ENCODE results near the gene GRK3.
"Not testable (repeated sequence)": the region's sequence is repeated elsewhere in the genome, so short reads cannot be mapped to it uniquely, and the experiment has no call there.

The GRK3 gene

DNA sequence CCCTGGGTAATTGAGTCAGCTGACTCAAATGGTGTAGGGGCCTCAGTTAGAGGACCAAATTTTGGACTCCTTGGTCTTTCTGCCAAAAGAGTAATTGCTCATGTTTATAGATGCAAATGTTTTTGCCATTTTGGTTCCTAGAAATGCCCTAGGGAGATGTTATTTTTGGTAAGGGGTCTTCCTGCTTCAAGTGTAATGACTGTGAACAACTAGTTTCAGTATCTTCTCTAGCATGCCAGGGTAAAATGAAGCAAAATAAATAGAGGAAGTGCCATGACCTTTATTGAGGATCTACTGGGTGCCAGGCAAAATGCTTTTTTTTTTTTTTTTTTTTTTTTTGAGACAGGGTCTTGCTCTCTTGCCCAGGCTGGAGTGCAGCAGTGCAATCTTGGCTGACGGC, 2.5 kb upstream of the GRK3 start:
- Mint-ChIP-seq H3K4me3 (peak overlapping the region; percentile 20), H3K4me1 (ENCODE audit: low read depth) (peaks cover 49% of the 10 kb centered on the region)
- H3K36me3 Mint-ChIP-seq (ENCODE audit: low read depth); H3K27ac Mint-ChIP-seq; H3K9me3 Mint-ChIP-seq; H3K27me3 Mint-ChIP-seq: not testable (repeated sequence)

DNA sequence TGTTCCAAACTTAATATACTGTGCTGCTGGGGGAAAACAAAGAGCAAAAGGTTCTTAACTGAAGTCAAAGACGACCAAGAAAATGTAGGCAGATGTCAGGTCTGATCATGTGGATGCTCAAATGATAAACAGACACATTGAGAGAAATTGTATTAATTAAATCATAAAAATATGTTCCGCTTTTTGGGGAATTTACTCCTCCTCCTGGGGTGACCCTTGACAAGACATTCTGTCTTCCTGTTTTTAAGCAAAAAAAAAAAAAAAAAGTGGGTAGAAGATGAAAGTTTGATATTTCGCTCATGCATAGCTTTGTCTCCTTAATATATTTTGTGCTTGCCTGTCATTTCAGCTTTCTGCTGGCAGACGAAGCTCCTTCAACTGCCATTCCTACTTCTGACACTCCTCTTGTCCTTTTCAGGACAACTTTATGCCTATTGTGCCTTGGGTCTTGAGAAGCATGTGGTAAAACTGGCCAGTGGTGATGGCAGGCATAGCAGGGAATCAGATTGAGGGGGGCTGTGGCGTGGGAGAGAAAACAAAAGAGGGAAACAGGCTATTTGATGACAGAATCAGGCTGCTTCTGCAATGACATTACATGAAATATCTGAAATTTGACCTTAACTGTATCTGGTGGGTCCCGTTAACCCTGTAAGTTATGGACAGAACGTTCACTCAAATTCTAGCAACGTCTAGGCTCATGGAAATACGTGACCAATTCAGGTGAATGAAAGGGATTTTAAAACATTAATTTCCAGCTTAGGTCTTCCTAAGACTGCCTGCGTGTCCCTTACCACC, 1.3 kb upstream of the GRK3 start:
- not testable (repeated sequence) for H3K9me3 Mint-ChIP-seq; H3K27me3 Mint-ChIP-seq; H3K36me3 Mint-ChIP-seq (ENCODE audit: low read depth)
- Mint-ChIP-seq H3K4me3 (peak overlapping the region; percentile 79), H3K27ac (peak overlapping the region; percentile 89), H3K4me1 (ENCODE audit: low read depth) (peaks cover 59% of the 10 kb centered on the region)

DNA sequence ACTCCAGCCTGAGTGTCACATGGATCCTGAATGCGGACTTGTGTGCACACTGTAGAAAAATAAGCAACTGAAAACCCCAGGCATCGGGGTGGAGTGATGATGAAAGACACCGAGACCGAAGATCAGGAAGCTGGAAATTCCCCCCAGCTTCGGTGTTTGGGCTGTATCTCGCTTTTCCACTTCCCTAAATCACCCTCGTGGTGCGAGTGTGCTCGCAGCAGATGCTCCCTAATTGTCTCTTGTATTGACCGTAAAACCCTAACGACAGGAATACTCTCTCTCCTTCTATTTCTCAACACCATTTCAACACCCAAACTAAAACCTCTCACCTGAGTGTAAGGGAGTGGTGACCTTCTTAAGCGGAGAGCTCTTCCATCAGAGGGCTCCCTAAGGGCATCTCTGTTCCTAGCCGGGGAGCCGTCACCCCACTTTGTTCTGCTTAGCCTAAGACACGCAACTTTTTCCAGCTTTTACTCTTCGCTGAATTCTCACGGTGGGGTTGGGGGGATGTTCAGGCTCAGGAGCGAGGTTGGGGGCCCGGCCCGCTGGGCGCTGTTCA, 635 bp upstream of the GRK3 start:
- Mint-ChIP-seq H3K4me3 (peak overlapping the region; percentile 79), H3K27ac (peak overlapping the region; percentile 89), H3K9me3 (no peaks in the 10 kb centered on the region), H3K36me3 (ENCODE audit: low read depth) (no peaks in the 10 kb centered on the region), H3K27me3 (peaks cover 6% of the 10 kb centered on the region), H3K4me1 (ENCODE audit: low read depth) (peaks cover 59% of the 10 kb centered on the region)

DNA sequence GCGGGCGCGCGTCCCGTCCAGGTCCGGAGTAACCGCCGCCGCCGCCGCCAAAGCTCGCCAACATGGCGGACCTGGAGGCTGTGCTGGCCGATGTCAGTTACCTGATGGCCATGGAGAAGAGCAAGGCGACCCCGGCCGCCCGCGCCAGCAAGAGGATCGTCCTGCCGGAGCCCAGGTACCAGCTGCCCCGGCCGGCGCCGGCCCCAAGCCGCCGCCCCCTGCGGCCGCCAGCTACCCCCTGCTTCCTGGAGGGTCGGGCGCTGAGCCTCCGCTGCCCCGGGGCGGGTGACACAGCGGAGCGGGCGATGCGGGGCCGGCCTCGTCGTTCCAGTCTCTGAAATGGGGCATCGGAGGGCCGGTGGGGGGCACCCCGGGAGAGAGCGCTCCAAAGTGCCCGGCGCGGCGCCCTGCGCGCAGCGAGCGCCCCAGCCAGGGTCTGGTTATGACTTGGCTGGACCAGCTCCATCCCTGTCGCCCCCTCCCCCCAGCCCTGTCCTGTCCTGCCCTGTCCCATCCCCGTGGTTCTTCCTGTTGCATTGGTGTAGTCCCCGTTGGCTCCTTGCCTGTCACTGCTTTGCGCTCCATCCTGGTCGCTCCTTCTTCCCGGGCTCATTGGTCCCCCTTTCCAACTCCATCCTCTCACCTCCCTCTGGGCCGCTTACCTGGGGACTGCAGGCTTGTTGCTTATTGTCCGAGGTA, 653 bp downstream of the GRK3 start:
- Mint-ChIP-seq H3K4me3 (peak overlapping the region; percentile 92), H3K4me1 (ENCODE audit: low read depth) (peaks cover 59% of the 10 kb centered on the region), H3K27ac (peak overlapping the region; percentile 78), H3K36me3 (ENCODE audit: low read depth) (no peaks in the 10 kb centered on the region), H3K9me3 (no peaks in the 10 kb centered on the region), H3K27me3 (peaks cover 6% of the 10 kb centered on the region)

DNA sequence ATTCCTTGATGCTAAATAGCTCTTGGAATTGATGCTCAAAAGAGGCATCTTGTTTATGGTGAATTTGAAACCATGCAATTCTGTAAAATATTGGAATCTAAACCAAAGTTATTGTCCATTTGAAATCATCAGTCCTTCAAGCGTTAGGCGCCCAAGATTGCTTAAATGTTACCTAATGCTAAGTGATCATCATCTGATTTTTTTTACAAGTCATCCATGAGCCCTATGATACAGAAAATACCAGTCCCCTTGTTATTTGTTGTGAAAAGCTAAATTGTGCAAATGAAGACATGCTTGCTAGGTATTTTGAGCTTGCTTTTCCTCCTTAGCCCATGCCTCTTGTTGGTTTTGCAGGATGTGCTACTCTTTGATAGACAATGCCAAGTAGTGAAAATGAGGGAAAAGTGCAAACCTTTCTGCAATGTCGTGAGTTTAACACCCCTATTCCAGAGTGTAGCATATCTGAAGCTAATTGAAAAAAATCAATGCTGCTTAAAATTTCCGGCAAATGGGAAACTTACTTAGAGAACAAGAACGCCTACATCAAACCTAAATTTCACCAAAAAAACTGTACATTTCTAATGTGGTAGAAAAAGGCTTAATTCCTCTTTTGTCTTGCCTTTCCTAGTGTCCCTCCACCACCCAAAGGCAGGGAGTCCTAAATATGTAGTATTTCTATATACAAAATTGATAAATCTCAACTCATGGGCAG, 1.9 kb downstream of the GRK3 start:
- no peaks in the 10 kb centered on the region for H3K9me3 Mint-ChIP-seq
- no peak overlapping the region for H3K27ac Mint-ChIP-seq
- H3K27me3 Mint-ChIP-seq = peaks cover 6% of the 10 kb centered on the region
- H3K4me3 Mint-ChIP-seq = peak overlapping the region; percentile 92
- H3K4me1 Mint-ChIP-seq (ENCODE audit: low read depth) = peaks cover 55% of the 10 kb centered on the region
- H3K36me3 Mint-ChIP-seq (ENCODE audit: low read depth) = no peaks in the 10 kb centered on the region

DNA sequence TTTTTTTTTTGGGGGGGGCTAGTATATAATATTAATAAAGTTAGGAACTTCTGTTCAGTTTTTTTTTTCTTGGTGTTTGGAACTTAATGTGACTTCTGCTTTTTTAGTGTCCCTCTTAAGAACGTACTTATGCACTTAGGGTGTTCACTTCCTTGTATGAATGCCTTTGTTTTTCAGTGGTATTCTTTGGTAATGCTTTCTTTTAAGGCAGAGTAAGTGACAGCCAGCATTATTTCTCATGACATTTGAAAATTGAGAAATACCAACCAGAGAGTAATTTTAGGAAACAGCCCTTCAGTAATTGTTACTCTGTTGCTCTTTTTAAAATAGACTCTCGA, 2.4 kb downstream of the GRK3 start:
- Mint-ChIP-seq H3K36me3 (ENCODE audit: low read depth) (no peaks in the 10 kb centered on the region), H3K4me3 (peak overlapping the region; percentile 92), H3K4me1 (ENCODE audit: low read depth) (peaks cover 50% of the 10 kb centered on the region), H3K27me3 (peaks cover 6% of the 10 kb centered on the region), H3K9me3 (no peaks in the 10 kb centered on the region), H3K27ac (no peak overlapping the region)

DNA sequence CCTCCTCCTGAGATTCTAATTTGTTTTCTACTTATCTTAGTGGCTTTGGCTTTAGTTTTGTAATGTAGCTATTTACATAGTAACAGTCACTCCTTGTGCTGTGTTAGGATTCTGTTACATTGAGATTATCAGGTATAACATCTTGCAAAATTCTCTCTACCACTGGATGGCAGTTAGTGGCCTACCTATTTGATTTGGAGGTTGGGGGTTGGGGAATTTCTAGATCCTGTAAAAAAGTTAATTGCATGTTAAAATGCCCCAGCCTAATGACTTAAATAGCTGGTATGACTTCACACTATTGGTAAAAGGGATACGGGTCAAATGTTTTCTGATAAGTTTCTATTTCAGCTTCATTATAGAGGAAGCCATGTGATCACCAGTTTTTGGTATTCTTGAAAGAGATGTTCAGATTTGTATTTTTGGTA, 2.8 kb downstream of the GRK3 start:
- H3K27me3 Mint-ChIP-seq = peaks cover 6% of the 10 kb centered on the region
- peak overlapping the region; percentile 92 for H3K4me3 Mint-ChIP-seq
- peaks cover 3% of the 10 kb centered on the region for H3K36me3 Mint-ChIP-seq (ENCODE audit: low read depth)
- H3K9me3 Mint-ChIP-seq = no peaks in the 10 kb centered on the region
- H3K4me1 Mint-ChIP-seq (ENCODE audit: low read depth) = peaks cover 46% of the 10 kb centered on the region
- peak overlapping the region; percentile 22 for H3K27ac Mint-ChIP-seq

DNA sequence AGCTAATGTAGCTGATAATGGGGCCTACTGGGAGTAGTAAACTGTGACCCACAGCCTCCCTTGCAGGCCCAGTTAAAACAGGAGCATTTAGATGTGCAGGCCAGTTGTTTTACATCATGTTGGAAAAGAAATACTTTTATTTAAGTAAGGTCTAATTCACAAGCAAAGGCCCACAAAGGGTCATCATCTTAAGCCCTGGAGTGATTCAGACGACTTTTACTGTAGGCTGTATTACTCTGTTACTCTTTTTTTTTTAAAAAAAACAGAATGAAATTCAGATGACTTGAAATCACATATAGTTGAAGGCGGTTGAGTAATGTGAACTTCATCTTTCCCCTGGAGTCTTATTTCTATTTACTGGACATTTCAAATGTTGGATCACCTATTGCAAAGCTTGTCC, 3.6 kb downstream of the GRK3 start:
- not testable (repeated sequence) for H3K4me3 Mint-ChIP-seq; H3K36me3 Mint-ChIP-seq (ENCODE audit: low read depth); H3K27ac Mint-ChIP-seq; H3K9me3 Mint-ChIP-seq; H3K27me3 Mint-ChIP-seq
- peaks cover 46% of the 10 kb centered on the region for H3K4me1 Mint-ChIP-seq (ENCODE audit: low read depth)

DNA sequence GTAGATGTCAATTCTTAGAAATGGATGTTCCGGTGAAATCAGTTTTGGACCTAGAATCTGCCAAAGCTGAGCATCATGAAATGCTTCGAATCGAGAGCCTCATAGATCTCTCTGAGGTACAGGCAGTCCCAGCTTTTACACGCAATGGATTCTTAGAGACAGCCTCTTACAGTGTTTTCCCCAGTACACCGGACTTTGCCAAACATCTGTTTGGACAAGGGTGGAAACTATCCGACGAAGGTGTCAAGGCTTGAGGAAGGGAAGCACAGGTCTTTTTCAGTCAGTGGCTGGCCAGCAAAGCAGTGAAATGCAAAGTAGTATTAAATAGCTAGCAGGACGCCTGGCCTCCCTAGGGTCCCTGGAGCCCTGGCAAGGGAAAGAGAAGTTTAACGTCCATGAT, 4.9 kb downstream of the GRK3 start:
- Mint-ChIP-seq H3K4me3 (no peak overlapping the region), H3K36me3 (ENCODE audit: low read depth) (peaks cover 7% of the 10 kb centered on the region), H3K27ac (no peak overlapping the region), H3K9me3 (no peaks in the 10 kb centered on the region), H3K27me3 (peaks cover 6% of the 10 kb centered on the region), H3K4me1 (ENCODE audit: low read depth) (peaks cover 38% of the 10 kb centered on the region)

DNA sequence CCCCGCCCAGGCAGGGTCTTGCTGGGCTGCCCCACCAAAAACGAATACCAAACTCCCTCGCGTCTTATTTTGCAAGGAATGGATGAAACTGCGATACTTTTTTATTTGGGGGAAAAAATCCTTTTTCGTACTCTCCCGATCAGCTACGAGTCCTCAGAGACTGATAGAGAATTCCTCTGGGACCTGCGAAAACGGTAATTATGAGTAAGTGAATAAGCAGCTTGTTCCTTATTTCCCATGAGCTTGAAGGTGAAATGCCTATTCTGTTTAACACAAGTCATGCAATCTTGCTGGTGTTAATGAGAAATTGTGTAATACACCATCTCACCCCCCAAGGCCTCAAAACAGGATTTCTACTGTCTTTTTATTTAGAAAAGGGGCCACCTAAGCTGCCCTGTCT, 5.5 kb downstream of the GRK3 start:
- H3K27ac Mint-ChIP-seq = no peak overlapping the region
- peaks cover 38% of the 10 kb centered on the region for H3K4me1 Mint-ChIP-seq (ENCODE audit: low read depth)
- H3K36me3 Mint-ChIP-seq (ENCODE audit: low read depth) = peaks cover 7% of the 10 kb centered on the region
- H3K4me3 Mint-ChIP-seq = no peak overlapping the region
- H3K27me3 Mint-ChIP-seq = peaks cover 6% of the 10 kb centered on the region
- no peaks in the 10 kb centered on the region for H3K9me3 Mint-ChIP-seq

DNA sequence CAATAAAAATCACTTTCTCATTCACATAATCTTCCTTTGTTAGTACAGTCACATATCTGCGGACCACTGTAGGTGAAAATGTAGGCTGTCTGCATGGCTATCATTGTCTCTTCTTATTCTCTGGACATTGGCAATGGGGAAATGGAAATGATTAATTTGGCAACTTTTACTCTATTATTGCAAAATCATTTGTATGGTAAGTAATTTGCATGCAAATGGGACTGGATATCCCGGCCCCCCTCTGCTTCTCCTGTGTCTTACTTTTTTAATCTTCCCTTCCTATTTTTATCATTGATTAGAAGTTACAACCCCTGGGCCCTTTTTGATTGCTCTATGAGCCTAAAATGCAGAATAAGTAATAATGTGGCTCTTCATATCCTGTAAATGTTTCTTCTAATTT, 6.0 kb downstream of the GRK3 start:
- H3K27ac Mint-ChIP-seq = no peak overlapping the region
- H3K4me3 Mint-ChIP-seq = no peak overlapping the region
- H3K9me3 Mint-ChIP-seq = no peaks in the 10 kb centered on the region
- H3K4me1 Mint-ChIP-seq (ENCODE audit: low read depth) = peaks cover 36% of the 10 kb centered on the region
- H3K36me3 Mint-ChIP-seq (ENCODE audit: low read depth) = peaks cover 7% of the 10 kb centered on the region
- peaks cover 6% of the 10 kb centered on the region for H3K27me3 Mint-ChIP-seq

DNA sequence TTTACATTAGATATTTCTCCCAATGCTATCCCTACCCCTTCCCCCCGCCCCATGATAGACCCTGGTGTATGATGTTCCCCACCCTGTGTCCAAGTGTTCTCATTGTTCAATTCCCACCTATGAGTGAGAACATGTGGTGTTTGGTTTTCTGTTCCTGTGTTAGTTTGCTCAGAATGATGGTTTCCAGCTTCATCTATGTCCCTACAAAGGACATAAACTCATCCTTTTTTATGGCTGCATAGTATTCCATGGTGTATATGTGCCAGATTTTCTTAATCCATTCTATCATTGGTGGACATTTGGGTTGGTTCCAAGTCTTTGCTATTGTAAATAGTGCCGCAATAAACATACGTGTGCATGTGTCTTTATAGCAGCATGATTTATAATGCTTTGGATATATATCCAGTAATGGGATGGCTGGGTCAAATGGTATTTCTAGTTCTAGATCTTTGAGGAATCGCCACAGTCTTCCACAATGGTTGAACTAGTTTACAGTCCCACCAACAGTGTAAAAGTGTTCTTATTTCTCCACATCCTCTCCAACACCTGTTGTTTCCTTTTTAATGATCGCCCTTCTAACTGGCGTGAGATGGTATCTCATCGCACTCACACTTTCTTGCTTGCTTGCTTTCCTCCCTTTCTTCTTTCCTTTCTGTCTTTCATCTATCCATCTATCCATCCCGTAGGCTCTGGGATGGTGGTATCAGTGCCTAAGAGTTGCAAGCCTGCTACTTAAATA, 7.7 kb downstream of the GRK3 start:
- H3K4me3 Mint-ChIP-seq, H3K9me3 Mint-ChIP-seq: not testable (repeated sequence)
- H3K27ac Mint-ChIP-seq = peak overlapping the region; percentile 66

DNA sequence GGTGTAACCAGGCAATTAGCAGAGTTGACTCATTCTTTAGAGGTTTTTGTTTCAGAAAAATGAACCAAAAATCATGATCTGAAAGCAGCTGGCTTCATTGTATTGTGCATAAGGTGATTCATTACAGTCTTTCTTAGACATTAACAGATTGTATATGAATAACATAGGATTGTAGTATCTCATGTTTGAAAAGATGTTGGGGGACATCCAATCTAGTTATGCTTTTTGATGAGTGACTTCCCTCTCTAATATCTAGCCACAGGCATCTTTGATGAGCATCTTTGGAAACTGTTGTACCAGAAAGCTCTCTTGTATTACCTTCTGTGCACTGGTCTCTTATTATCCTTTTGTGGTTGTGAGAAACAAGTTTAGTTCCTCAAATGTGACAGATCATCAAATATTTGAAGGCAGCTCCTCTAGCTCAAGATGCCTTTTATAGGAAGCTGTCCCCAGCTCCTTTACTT, 8.3 kb downstream of the GRK3 start:
- Mint-ChIP-seq H3K27ac (peak overlapping the region; percentile 66), H3K4me1 (ENCODE audit: low read depth) (peaks cover 15% of the 10 kb centered on the region), H3K4me3 (no peak overlapping the region), H3K36me3 (ENCODE audit: low read depth) (peaks cover 7% of the 10 kb centered on the region), H3K9me3 (no peaks in the 10 kb centered on the region), H3K27me3 (no peaks in the 10 kb centered on the region)

More for the DNA sequence above, 7.7 kb downstream of the GRK3 start:
- H3K36me3 Mint-ChIP-seq (ENCODE audit: low read depth); H3K27me3 Mint-ChIP-seq: not testable (repeated sequence)
- peaks cover 21% of the 10 kb centered on the region for H3K4me1 Mint-ChIP-seq (ENCODE audit: low read depth)

DNA sequence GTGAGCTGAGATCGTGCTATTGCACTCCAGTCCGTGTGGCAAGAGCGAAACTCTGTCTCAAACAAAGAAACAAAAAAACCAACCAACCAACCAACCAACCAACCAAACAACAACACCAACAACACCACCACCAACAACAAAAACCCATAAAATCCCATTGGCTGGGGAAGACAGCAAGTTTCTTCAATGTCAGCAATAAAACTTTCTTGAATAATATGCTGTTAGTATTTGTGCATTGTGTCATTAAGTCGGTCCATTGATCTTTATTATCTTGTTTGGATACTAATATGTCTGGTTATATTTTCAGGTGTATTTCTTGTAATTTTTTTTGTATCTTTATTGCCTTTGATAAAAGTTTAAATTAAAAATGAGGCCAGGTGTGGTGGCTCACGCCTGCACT, 9.4 kb downstream of the GRK3 start:
- H3K4me3 Mint-ChIP-seq = no peak overlapping the region
- no peak overlapping the region for H3K27ac Mint-ChIP-seq
- no peaks in the 10 kb centered on the region for H3K9me3 Mint-ChIP-seq
- H3K27me3 Mint-ChIP-seq = no peaks in the 10 kb centered on the region
- H3K4me1 Mint-ChIP-seq (ENCODE audit: low read depth) = peaks cover 13% of the 10 kb centered on the region
- H3K36me3 Mint-ChIP-seq (ENCODE audit: low read depth) = peaks cover 15% of the 10 kb centered on the region
